Measurements from ENCODE around the gene TRIM16. TPM values are rescaled to one million over a fixed set of nuclear protein-coding genes. Genes with fewer than 3 reads are reported as not detected.
"Not testable (repeated sequence)": the region's sequence is repeated elsewhere in the genome, so short reads cannot be mapped to it uniquely, and the experiment has no call there.

The TRIM16 gene
- 10 to 100 TPM; 35.8 to 59.2 (median 41.0) TPM for polyA plus RNA-seq (ENCODE audit: insufficient read length in 10 of 10)
- long read RNA-seq, donor 1: 0 reads
- long read RNA-seq, donor 2, partial matches to known transcripts: 6 of 7 reads
- long read RNA-seq, donor 2, other reads (novel, unspliced or antisense): 0 of 7 reads
- long read RNA-seq, donor 3: 0 reads
- long read RNA-seq, donor 4, partial matches to known transcripts: 0 of 1 reads
- long read RNA-seq, donor 4, other reads (novel, unspliced or antisense): 0 of 1 reads
- long read RNA-seq, donor 5, partial matches to known transcripts: 6 of 9 reads
- long read RNA-seq, donor 5, other reads (novel, unspliced or antisense): 0 of 9 reads
- long read RNA-seq, donor 6, partial matches to known transcripts: 5 of 6 reads
- long read RNA-seq, donor 6, other reads (novel, unspliced or antisense): 0 of 6 reads
- long read RNA-seq, donor 7, partial matches to known transcripts: 6 of 7 reads
- long read RNA-seq, donor 7, other reads (novel, unspliced or antisense): 0 of 7 reads
- long read RNA-seq, donor 8, partial matches to known transcripts: 5 of 5 reads
- long read RNA-seq, donor 8, other reads (novel, unspliced or antisense): 0 of 5 reads
- long read RNA-seq, donor 9: 0 reads

- DNase-seq: peak; percentile 54 to 90 (median 74)
These were observed at the start of gene TRIM16 for GRCh38 chr17:15683824-15684478. Gene TRIM16 (minus strand): TSS chr17:15684311. CDS start chr17:15651609, 32,702 bp downstream.

GRCh38 chr17:15733174-15733789, 49.2 kb upstream of the TRIM16 start:
- not testable (repeated sequence) for DNase-seq

DNA sequence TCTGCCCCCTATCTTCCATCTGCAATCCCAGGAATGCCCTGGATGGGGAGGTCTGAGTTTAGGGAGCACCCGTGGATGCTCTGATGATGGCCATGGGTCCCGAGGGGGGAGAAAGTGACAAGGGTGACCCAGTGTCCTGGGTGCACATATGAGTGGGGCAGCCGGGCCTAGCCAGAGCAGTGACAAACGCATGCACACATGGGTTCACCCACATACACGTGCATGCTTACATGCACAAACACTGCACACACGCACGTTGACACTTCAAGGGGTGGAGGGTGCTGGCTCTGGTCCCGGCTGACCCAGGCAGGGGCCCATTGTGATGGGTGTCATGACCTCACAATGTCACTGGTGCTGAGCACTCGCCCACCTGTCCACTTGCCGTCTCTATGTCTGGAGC, 47.8 kb upstream of the TRIM16 start, which contains the start of gene TBC1D26:
TSS of gene TBC1D26 (plus strand) at position 384 of the 400 bp plus-strand sequence. CDS start 3,066 bp downstream, outside the sequence.
- DNase-seq: not testable (repeated sequence)

DNA sequence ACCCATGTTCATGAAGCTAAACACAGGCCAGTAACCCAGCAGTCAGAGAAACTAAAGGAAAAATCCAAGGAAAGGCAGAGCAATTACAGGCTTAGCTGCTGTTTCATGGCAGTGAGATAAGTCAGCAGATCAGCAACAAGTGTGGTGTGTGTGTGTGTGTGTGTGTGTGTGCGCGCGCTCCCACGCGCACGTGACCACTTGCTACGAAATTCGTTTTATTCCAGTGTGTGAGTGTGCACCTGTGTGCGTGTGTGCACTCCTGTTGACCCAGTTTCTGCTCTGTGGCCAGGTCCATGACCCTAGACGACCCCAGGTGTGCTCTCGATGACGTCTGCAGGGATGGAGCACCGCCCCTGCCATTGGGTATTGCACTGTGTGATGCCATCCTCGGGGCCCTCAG, 46.4 kb upstream of the TRIM16 start:
- not testable (repeated sequence) for DNase-seq

DNA sequence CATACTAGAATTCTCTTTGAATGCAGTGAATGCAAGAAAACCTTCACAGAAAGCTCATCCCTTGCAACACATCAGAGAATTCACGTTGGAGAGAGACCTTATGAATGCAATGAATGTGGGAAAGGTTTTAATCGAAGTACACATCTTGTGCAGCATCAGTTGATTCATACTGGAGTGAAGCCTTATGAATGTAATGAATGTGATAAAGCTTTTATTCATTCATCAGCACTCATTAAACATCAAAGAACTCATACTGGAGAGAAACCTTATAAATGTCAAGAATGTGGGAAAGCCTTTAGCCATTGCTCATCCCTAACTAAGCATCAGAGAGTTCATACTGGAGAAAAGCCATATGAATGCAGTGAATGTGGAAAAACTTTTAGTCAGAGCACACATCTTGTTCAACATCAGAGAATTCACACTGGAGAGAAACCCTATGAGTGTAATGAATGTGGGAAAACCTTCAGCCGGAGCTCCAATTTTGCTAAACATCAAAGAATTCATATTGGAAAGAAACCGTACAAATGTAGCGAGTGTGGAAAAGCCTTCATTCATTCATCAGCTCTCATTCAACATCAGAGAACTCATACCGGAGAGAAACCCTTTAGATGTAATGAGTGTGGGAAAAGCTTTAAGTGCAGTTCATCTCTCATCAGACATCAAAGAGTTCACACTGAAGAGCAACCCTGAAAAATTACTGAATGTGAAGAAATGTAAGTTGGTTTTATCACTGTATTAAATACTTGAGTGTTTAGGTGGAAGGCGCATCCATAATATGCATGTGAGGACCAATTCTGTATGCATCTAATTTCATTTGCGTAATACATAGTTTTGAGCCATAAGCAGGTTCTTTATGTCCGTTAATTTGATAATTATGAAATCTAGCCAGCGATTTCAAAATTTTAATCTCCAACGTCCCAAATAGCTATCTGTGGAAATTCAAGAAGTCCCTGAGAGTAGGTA, 32.8 kb upstream of the TRIM16 start:
- DNase-seq: not testable (repeated sequence)

GRCh38 chr17:15708879-15709278, 24.8 kb upstream of the TRIM16 start:
- DNase-seq: not testable (repeated sequence)

- not testable (repeated sequence) for DNase-seq
These were observed 20.7 kb upstream of the TRIM16 start for GRCh38 chr17:15704813-15705212.

- not testable (repeated sequence) for DNase-seq
These were observed 20.1 kb upstream of the TRIM16 start for GRCh38 chr17:15704239-15704638.

GRCh38 chr17:15699937-15700336, 15.8 kb upstream of the TRIM16 start:
- not testable (repeated sequence) for DNase-seq

DNA sequence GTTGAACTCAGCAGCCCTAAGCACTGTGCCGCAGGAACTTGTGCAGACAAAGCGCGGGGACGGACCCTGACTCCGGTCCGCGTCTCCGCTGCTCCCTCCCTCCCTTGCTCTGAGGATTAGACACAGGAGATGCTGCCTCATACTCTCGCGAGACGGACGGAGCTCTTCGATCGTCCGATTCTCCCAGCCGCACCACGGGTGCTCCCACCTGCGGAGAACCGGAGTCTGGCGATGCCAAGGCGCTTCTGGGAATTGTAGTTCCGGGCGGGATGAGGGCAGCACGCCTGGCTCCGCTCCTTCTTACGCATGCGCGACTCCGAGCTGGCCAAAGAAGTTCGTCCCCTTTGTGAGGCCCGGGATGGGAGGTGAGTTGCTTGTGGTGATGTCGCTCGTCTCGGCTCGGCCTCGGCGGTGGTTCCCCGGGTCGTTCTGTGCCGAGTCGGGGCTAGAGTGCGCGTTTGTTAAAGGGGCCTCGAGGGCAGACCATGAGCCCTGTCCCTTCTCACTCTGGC, 15.4 kb upstream of the TRIM16 start, which contains the start of gene ZNF286A:
TSS of gene ZNF286A (plus strand) at position 340 of the 512 bp plus-strand sequence. CDS start 578 bp downstream, outside the sequence.
- peak; percentile 98 to 99 (median 98) for DNase-seq

DNA sequence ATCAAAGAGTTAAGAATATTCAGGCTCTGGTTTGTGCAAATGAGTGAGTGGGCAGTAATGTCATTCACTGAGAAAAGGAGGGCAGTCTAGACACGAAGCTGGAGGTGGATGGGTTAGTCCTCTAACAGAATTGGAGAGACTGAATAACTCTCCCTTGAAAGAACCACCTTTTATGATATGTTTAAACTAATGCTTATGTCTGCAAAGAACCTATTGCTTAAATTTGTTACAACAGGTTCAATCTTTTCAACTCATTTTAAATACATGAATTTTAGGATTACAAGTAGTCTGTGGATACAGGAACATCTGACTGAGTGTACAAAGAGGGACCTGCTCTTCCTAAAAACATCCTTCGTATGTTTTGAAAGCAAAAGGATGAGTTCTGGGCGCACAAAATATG, 14.9 kb upstream of the TRIM16 start:
- DNase-seq: peak in 1 of 3 donors; percentile 23

DNA sequence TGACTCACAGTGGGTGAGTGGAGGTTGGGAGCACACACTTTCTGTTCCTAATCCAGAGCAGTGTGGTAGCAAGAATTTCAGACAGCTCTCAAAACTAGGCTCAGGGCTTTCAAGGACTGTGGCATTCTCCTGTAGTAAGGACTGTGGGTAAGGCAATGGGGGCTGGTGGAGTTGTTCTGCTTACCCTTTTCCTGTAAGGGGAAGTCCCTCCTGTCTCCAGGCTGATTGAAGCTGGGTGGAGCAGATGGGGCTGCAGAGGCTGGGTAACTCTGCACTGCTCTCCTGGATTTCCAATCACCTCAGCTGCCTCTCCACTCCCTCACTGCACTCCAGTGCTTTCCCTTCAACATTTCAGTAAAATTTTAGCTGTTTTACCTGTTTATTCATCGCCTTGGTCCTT, 3.4 kb upstream of the TRIM16 start:
- DNase-seq: not testable (repeated sequence)

- DNase-seq: not testable (repeated sequence)
These were observed 976 bp downstream of the TRIM16 start for GRCh38 chr17:15683135-15683534.

DNA sequence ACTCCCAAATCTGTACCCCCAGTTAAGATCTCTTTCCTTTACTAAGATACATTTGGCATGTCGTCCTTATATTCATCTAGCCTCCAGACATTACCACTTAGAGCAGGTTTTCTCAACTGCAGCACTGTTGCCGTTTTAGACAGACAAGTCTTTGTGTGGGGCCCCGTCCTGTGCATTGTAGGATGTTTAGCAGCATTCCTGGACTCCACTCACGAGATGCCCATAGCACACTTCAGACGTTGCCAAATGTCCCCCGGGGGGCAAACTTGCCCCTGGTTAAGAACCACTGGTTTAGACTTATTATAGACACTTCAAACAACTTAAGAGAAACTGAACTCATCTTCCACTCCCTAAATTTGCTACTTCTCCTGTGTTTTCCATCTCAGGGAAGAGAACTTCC, 8.1 kb downstream of the TRIM16 start:
- DNase-seq: not testable (repeated sequence)

DNA sequence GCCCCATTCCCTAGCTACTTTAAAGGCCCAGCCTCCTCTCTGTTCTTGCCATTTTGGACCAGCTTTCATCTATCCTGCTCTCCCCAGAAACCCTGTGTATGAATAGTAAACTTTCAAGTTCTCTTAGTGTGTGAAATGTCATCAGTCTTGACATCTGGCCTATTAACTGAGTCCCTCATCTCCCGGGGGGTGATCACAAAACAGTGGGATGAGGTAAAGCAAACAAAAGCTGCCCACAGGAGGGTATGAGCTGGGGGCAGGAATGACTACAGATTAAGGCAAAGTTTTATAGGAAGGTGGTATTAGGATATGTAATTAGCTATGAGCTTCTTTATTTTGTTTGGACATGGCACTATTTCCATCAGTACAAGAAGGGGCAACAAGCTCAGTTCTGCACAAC, 9.5 kb downstream of the TRIM16 start:
- DNase-seq: not testable (repeated sequence)

DNA sequence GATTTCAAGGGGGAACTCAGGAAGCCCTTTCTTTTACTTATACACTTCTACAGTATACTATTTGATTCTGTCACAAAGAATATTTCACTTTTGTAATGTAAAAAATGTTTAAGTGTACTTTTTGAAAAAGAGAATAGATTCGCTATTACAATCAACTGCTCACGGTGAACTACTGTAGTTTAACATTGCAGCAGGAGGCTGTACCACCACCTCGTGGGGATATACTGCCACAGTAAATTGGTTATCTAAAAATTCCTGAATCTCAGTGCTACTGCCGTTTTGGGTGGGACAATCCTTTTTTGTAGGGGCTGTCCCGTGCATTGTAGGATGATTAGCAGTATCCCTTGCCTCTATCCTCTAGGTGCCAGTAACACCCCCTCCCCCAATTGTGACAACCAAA, 14.6 kb downstream of the TRIM16 start:
- not testable (repeated sequence) for DNase-seq

DNA sequence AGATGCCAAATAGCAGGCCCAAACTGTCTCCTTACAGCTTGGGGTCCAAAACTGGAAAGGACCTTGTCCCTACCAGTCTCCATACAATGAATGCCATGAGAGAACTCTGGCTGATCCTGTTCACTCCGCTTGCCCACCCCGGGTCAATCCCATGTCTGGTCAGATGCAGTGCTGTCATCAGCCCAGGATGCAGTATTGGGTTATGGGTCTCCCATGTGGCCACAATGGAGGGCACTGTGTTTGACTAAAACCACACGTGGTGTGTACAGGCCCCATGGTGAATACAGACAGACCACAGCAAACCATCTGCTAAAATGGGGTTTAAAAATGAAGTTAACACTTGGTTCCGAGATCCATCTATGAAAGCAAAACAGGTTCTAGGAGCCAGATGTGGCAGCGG, 20.4 kb downstream of the TRIM16 start:
- no peak for DNase-seq

DNA sequence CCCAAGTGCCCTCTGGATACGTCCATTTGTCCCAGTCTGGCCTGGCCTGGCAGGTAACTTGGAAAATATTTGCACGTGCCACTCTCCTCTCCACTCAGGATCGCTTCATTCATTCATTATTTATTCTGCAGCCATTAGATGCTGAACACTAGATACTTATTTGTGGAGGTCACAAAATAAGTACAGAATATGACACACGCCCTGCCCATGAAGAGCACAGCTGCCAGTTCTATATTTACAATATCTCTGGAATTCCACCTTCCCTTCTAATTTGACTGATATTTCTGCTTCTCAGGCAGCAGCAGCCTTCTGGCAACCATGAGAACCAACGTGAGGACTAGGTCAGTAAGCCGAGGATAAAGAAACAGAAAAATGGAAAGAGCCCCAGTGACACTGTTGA, 20.9 kb downstream of the TRIM16 start:
- no peak for DNase-seq

DNA sequence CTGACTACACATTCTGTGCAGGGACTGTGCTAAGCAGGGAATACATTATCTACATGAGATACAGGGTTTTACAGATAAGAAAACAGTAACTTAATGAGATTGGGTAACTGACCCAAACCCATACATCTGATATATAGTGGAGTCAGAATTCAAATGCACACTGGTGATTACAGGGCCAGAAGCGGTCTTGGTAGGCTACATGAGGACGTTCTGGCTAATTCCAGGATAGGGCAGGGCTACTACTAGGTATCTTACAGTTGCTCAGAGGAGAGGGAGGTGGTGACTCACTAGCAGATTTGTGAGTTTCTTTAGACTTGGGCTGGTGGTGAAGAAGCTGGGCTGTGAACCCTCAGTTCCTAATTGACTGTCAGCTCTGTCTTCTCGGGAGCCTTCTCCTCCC, 21.4 kb downstream of the TRIM16 start:
- DNase-seq: no peak

DNA sequence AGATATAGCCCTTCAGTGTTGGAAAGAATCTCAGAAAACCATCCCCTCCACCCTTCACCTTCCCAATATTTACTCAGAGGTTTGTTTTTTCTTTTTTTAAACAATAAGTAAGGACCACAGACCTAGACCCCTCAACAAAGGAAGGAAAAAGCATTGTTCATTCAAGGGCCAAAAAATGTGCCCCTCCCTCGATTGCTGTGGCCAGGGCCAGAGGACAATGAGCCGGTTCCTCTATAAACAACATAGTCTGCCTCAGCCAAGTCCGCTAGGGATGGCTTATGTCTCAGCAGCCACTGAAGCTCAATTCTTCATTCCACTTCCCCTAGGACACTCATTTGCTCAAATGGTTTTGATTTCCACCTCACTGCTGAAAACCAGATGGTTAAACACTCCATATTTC, 24.0 kb downstream of the TRIM16 start:
- DNase-seq: no peak
